Brain microvascular endothelial cell (primary cell): Measurements from ENCODE around the gene RNF25.

Experiments
- DNase-seq: peaks from one replicate; pipeline ENCODE4 v3.0.0-alpha.2; 2020
- H3K27ac ChIP-seq: fragments of 250-450 bp; sonication (Bioruptor Pico); 2 replicates; pipeline ENCODE4 v1.5.1; 2020; ENCODE audit warnings: mild to moderate bottlenecking, moderate library complexity
- H3K27me3 ChIP-seq: fragments of 250-450 bp; sonication (Bioruptor Pico); replicated peaks from 2 replicates; pipeline ENCODE4 v1.5.1; 2020; ENCODE audit warnings: mild to moderate bottlenecking
- H3K36me3 ChIP-seq: fragments of 250-450 bp; sonication (Bioruptor Pico); replicated peaks from 2 replicates; pipeline ENCODE4 v1.5.1; 2020; ENCODE audit warnings: mild to moderate bottlenecking
- H3K4me3 ChIP-seq: 2 replicates; pipeline ENCODE4 v1.5.1; 2011; ENCODE audit warnings: low read depth, mild to moderate bottlenecking, control low read depth, low read length, moderate library complexity
- CTCF ChIP-seq: IDR thresholded peaks from 2 replicates; pipeline ENCODE4 v1.5.1; 2011; ENCODE audit warnings: low read depth, mild to moderate bottlenecking, moderate library complexity, low read length, control low read depth, inconsistent platforms; ENCODE audit errors: missing control alignments
- in situ Hi-C: cut with HindIII; loops from 2 replicates; pipeline ENCODE4 v1.10.0; 2017; ENCODE audit warnings: low sequenced_read_pairs, low pct_ligation_motif_present

The RNF25 gene

DNA sequence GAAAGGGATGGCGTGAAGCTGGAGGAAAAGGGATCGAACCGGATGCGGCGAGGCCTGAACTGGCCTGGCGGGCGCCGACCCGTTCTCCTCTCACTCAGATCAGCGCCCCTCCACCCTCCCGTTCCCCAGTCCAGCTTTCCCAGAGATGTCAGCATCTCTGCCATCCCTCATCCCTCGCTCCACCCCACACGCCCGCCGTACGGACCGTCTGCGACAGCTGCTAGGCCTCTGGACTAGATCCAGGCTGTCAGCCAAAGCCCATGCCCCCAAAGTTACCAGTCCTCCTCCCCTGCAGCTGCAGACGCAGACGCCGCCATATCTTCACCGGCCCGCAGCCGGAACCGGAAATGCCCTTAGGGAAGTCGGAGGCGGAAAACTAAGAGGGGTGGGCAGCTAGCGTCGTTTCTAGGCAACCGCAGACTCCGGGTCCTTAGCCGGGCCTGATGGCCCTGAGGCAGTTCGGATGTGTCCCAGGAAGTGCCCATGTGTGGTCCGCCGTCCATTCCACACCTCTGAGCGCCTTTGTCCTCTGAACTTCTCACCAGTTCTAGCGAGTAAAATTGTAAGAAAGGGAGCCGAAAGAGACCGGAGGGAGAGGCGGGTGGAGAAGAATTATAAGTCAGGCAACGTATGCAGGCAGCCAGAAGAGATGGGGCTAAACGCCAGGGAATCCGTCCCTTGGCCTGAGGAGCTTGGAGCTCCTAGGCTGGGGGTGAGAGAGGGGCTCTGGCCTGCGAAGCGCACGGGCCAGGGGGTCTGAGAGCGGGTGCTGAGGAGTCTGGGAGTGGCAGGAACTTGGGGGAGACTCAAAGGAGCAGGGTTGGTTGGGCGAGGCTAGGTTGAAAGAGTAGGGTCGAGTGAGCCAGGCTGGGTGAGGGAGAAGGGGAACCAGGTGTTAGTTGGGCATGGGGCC lies at the start of gene RNF25, which contains the start of gene STK36:
Gene RNF25, minus strand, starts transcription at position 349 of the 913 bp plus-strand sequence. Its CDS starts 32 bp downstream, at position 317.
Gene STK36, plus strand, starts transcription at position 433 of the 913 bp plus-strand sequence. CDS start 744 bp downstream, outside the sequence.
- Histone ChIP-seq H3K36me3 (peaks cover 16% of the 10 kb centered on the region), H3K27ac (peak within 1 kb of the TSS; percentile 96), H3K27me3 (no peaks in the 10 kb centered on the region), H3K4me3 (peak within 1 kb of the TSS; percentile 93)
- no peak for TF ChIP-seq CTCF
- in situ Hi-C loops = no loop called here
- peak; percentile 89 for DNase-seq

- Histone ChIP-seq H3K27me3 (no peaks in the 10 kb centered on the region), H3K36me3 (peaks cover 2% of the 10 kb centered on the region), H3K27ac (no peak overlapping the region), H3K4me3 (no peak overlapping the region)
- no peak for DNase-seq
- in situ Hi-C loops = no loop called here
- no peak for TF ChIP-seq CTCF
Observed at GRCh38 chr2:218721488-218721887, 49.7 kb upstream of the RNF25 start.

GRCh38 chr2:218720048-218721041 lies 48.5 kb upstream of the RNF25 start:
- Histone ChIP-seq H3K36me3 (peaks cover 2% of the 10 kb centered on the region), H3K27ac (no peak overlapping the region), H3K27me3 (no peaks in the 10 kb centered on the region), H3K4me3 (no peak overlapping the region)
- no peak for TF ChIP-seq CTCF
- no peak for DNase-seq
- in situ Hi-C loops = no loop called here

- Histone ChIP-seq H3K27ac (no peak overlapping the region), H3K4me3 (no peak overlapping the region), H3K36me3 (peaks cover 2% of the 10 kb centered on the region), H3K27me3 (no peaks in the 10 kb centered on the region)
- in situ Hi-C loops = no loop called here
- no peak for DNase-seq
- TF ChIP-seq CTCF = no peak
Observed at GRCh38 chr2:218719457-218719856, 47.7 kb upstream of the RNF25 start.

GRCh38 chr2:218718058-218718457 lies 46.3 kb upstream of the RNF25 start:
- peaks cover 2% of the 10 kb centered on the region for H3K36me3 ChIP-seq
- no peak overlapping the region for H3K27ac ChIP-seq
- no peak overlapping the region for H3K4me3 ChIP-seq
- no peak for TF ChIP-seq CTCF
- H3K27me3 ChIP-seq = no peaks in the 10 kb centered on the region
- no peak for DNase-seq
- in situ Hi-C loops = no loop called here
